Panc1 (cell line): ENCODE results near the gene EGFLAM. TPM values are rescaled to one million over a fixed set of nuclear protein-coding genes. Genes with fewer than 3 reads are reported as not detected.

Experiments
- ATAC-seq: fragments of 200-7000 bp; cut with Tn5 transposase; 2 replicates; pipeline ENCODE4 v1.9.1; 2020; ENCODE audit warnings: mild to moderate bottlenecking, moderate library complexity
- BruUV-seq: library from RNA; stranded (reverse); fragments of 400-500 nt; replicated peaks from 2 replicates; lab custom pipeline; 2021; lab: Mats Ljungman, UMichigan
- CTCF ChIA-PET: fragments of 300-600 bp; sonication (Branson Sonifier 250); formaldehyde crosslinking; loops from one replicate; lab custom pipeline; 2022; ENCODE audit warnings: antibody characterized with exemption; lab: Charles Lee
- POLR2A ChIA-PET: fragments of 300-600 bp; sonication (Branson Sonifier 250); formaldehyde crosslinking; loops from one replicate; lab custom pipeline; 2022; ENCODE audit warnings: antibody characterized with exemption; lab: Charles Lee
- DNase-seq: peaks from one replicate; pipeline ENCODE4 v3.0.0-alpha.2; 2010; ENCODE audit warnings: low read depth, low spot score
- H3K27ac ChIP-seq: 2 replicates; pipeline ENCODE4 v1.5.1; 2011; ENCODE audit warnings: mild to moderate bottlenecking, low read length, inconsistent platforms
- H3K27me3 ChIP-seq: fragments of 200-500 bp; sonication (Bioruptor generic); 2 replicates; pipeline ENCODE4 v1.6.0; 2014; ENCODE audit warnings: low read length, inconsistent platforms; ENCODE audit not compliant: control insufficient read depth, insufficient read depth
- H3K36me3 ChIP-seq: fragments of 200-500 bp; sonication (Bioruptor generic); 2 replicates; pipeline ENCODE4 v1.5.1; 2014; ENCODE audit warnings: inconsistent platforms, mild to moderate bottlenecking, low read length, moderate library complexity; ENCODE audit not compliant: control insufficient read depth, insufficient read depth
- H3K4me1 ChIP-seq: 2 replicates; pipeline ENCODE4 v1.5.1; 2011; ENCODE audit warnings: inconsistent platforms, mild to moderate bottlenecking, low read length, moderate library complexity; ENCODE audit not compliant: control insufficient read depth, insufficient read depth
- H3K4me3 ChIP-seq, 2 experiments: 2 replicates each; pipeline ENCODE4 v1.5.1; 2011 to 2012; ENCODE audit warnings: low read depth in 2 of 2, low read length in 2 of 2, mild to moderate bottlenecking in 2 of 2, inconsistent platforms in 1 of 2, moderate library complexity in 1 of 2
- H3K9me3 ChIP-seq: fragments of 200-500 bp; sonication (Bioruptor generic); 2 replicates; pipeline ENCODE4 v1.5.1; 2014; ENCODE audit warnings: low read depth, mild to moderate bottlenecking, inconsistent platforms, low read length, moderate library complexity; ENCODE audit not compliant: control insufficient read depth, insufficient read depth
- POLR2AphosphoS5 ChIP-seq: IDR thresholded peaks from 2 replicates; pipeline ENCODE4 v1.6.1; 2012; ENCODE audit warnings: mild to moderate bottlenecking, low read depth, low read length, moderate library complexity
- SIN3A ChIP-seq: IDR thresholded peaks from 2 replicates; pipeline ENCODE4 v1.6.1; 2012; ENCODE audit warnings: low read depth, mild to moderate bottlenecking, low read length, moderate library complexity, borderline replicate concordance; ENCODE audit not compliant: insufficient read depth
- TCF7L2 ChIP-seq: IDR thresholded peaks from 2 replicates; pipeline ENCODE4 v1.6.1; 2011; ENCODE audit warnings: mild to moderate bottlenecking, low read depth, low read length, inconsistent platforms
- in situ Hi-C: cut with HindIII; loops from 2 replicates; pipeline ENCODE4 v1.10.0; 2016; ENCODE audit warnings: low sequenced_read_pairs, low pct_unique_long_range_greater_than_20kb
- intact Hi-C: fragments of 100-400 bp; cut with micrococcal nuclease; formaldehyde crosslinking; loops from one replicate; pipeline ENCODE4 v1.10.0; 2022; ENCODE audit not compliant: unreplicated experiment
- total RNA-seq: library from RNA; stranded (reverse); gene quantifications from one replicate; pipeline ENCODE4 v1.2.1, GENCODE V29; 2021; ENCODE audit not compliant: unreplicated experiment
- TF ChIP-seq, protein P1 (sequence below): fragments of 450-650 bp; IDR thresholded peaks from 2 replicates; pipeline ENCODE4 v1.5.1; 2017; ENCODE audit warnings: mild to moderate bottlenecking
- TF ChIP-seq, protein P2 (sequence below), 2 experiments: IDR thresholded peaks; 2 replicates each; pipeline ENCODE4 v1.6.1; 2011 to 2012; ENCODE audit warnings: low read depth in 2 of 2, control low read depth in 1 of 2, low read length in 1 of 2, mild to moderate bottlenecking in 1 of 2, moderate library complexity in 1 of 2; ENCODE audit not compliant: insufficient read depth in 1 of 2

Gene EGFLAM
- total RNA-seq, 1 experiment from 2014 or later, result 14.8 TPM

- Histone ChIP-seq H3K4me3 (no peak overlapping the region), H3K36me3 (no peaks in the 10 kb centered on the region), H3K27me3 (peaks cover 9% of the 10 kb centered on the region), H3K27ac (no peak overlapping the region), H3K9me3 (no peaks in the 10 kb centered on the region), H3K4me1 (no peaks in the 10 kb centered on the region)
- in situ Hi-C loops, result no loop called here
- no TSS peak for BruUV-seq
- ATAC-seq (no peak), DNase-seq (no peak)
- CTCF ChIA-PET, result interaction anchor here (2.2 kb wide), 1 partner anchor 58 kb away, joined by 16 read pairs; no protein-coding TSS in a partner anchor
- no peak for TF ChIP-seq SIN3A
- TF ChIP-seq, protein P1, sequence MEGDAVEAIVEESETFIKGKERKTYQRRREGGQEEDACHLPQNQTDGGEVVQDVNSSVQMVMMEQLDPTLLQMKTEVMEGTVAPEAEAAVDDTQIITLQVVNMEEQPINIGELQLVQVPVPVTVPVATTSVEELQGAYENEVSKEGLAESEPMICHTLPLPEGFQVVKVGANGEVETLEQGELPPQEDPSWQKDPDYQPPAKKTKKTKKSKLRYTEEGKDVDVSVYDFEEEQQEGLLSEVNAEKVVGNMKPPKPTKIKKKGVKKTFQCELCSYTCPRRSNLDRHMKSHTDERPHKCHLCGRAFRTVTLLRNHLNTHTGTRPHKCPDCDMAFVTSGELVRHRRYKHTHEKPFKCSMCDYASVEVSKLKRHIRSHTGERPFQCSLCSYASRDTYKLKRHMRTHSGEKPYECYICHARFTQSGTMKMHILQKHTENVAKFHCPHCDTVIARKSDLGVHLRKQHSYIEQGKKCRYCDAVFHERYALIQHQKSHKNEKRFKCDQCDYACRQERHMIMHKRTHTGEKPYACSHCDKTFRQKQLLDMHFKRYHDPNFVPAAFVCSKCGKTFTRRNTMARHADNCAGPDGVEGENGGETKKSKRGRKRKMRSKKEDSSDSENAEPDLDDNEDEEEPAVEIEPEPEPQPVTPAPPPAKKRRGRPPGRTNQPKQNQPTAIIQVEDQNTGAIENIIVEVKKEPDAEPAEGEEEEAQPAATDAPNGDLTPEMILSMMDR, result no peak
- TF ChIP-seq TCF7L2, result no peak
- TF ChIP-seq, protein P2, sequence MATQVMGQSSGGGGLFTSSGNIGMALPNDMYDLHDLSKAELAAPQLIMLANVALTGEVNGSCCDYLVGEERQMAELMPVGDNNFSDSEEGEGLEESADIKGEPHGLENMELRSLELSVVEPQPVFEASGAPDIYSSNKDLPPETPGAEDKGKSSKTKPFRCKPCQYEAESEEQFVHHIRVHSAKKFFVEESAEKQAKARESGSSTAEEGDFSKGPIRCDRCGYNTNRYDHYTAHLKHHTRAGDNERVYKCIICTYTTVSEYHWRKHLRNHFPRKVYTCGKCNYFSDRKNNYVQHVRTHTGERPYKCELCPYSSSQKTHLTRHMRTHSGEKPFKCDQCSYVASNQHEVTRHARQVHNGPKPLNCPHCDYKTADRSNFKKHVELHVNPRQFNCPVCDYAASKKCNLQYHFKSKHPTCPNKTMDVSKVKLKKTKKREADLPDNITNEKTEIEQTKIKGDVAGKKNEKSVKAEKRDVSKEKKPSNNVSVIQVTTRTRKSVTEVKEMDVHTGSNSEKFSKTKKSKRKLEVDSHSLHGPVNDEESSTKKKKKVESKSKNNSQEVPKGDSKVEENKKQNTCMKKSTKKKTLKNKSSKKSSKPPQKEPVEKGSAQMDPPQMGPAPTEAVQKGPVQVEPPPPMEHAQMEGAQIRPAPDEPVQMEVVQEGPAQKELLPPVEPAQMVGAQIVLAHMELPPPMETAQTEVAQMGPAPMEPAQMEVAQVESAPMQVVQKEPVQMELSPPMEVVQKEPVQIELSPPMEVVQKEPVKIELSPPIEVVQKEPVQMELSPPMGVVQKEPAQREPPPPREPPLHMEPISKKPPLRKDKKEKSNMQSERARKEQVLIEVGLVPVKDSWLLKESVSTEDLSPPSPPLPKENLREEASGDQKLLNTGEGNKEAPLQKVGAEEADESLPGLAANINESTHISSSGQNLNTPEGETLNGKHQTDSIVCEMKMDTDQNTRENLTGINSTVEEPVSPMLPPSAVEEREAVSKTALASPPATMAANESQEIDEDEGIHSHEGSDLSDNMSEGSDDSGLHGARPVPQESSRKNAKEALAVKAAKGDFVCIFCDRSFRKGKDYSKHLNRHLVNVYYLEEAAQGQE (IDR thresholded peaks at IDR 0.05; ENCODE audit: insufficient read depth in 1 of 2, low read depth in 2 of 2, low read length in 1 of 2), result no peak
- no peak for TF ChIP-seq POLR2AphosphoS5
- POLR2A ChIA-PET, result no interaction called here
- intact Hi-C loops, result no loop called here
These were observed 125.3 kb downstream of the EGFLAM start for GRCh38 chr5:38383701-38384100.

DNA sequence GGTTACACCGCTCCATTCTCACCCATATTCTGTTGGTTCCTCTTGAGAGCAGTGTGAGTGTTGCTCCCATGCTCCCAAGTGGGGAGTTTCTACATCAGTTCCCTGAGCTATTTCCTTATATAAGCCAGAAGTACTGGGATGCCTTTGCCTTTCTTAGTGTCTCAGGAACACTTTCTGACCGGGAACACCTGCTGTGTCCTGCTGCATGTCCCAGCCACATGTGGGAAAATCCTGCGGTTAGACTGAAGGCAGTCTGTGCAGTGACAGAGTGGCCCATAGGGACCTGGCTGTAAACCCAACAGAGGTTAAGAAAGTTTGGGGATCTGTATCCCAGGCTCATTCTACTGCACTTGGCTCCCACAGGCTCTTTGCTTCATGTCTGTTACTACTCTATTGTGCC, 126.0 kb downstream of the EGFLAM start:
- intact Hi-C loops, result no loop called here
- Histone ChIP-seq H3K9me3 (no peaks in the 10 kb centered on the region), H3K4me3 (no peak overlapping the region), H3K27ac (no peak overlapping the region), H3K4me1 (no peaks in the 10 kb centered on the region), H3K36me3 (no peaks in the 10 kb centered on the region), H3K27me3 (peaks cover 7% of the 10 kb centered on the region)
- BruUV-seq, result no TSS peak
- TF ChIP-seq SIN3A, result no peak
- no peak for TF ChIP-seq TCF7L2
- TF ChIP-seq, protein P1, result no peak
- TF ChIP-seq, protein P2 (IDR thresholded peaks at IDR 0.05; ENCODE audit: insufficient read depth in 1 of 2, low read depth in 2 of 2, low read length in 1 of 2), result no peak
- TF ChIP-seq POLR2AphosphoS5, result no peak
- ATAC-seq (no peak), DNase-seq (no peak)
- ChIA-PET CTCF (interaction anchor here (2.2 kb wide), 1 partner anchor 57 kb away, joined by 16 read pairs; no protein-coding TSS in a partner anchor), POLR2A (no interaction called here)
- in situ Hi-C loops, result no loop called here
